ENCODE results near the gene THSD4.

The THSD4 gene

DNA sequence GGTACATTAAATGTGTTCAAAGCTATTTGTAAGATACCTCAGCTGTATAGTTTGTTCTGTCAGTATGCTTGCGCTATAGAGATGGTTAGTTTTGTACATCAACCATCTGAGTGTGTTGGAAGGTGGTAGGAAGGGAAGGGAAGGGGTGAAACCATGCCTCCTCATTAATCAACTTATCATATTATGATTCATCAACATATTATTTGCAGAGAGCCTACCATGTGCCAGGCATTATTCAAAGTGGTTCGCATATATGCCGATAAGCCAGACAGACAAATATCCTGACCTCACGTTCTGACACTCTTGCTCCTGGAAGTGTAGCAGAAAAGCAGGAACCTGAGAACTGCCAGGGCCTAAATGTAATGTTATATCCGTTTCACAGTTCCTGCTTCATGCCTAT lies 447.0 kb downstream of the THSD4 start:
- no peak for TF ChIP-seq EZH2phosphoT487 (IDR thresholded peaks at IDR 0.05; ENCODE audit: borderline replicate concordance, low read length)
- TF ChIP-seq, protein P1, sequence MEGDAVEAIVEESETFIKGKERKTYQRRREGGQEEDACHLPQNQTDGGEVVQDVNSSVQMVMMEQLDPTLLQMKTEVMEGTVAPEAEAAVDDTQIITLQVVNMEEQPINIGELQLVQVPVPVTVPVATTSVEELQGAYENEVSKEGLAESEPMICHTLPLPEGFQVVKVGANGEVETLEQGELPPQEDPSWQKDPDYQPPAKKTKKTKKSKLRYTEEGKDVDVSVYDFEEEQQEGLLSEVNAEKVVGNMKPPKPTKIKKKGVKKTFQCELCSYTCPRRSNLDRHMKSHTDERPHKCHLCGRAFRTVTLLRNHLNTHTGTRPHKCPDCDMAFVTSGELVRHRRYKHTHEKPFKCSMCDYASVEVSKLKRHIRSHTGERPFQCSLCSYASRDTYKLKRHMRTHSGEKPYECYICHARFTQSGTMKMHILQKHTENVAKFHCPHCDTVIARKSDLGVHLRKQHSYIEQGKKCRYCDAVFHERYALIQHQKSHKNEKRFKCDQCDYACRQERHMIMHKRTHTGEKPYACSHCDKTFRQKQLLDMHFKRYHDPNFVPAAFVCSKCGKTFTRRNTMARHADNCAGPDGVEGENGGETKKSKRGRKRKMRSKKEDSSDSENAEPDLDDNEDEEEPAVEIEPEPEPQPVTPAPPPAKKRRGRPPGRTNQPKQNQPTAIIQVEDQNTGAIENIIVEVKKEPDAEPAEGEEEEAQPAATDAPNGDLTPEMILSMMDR (IDR thresholded peaks at IDR 0.05; ENCODE audit: low read depth, low read length, poor library complexity, severe bottlenecking): no peak

GRCh38 chr15:71564217-71564616 lies 448.9 kb downstream of the THSD4 start:
- H3K4me2 ChIP-seq (ENCODE audit: low read length): no peak overlapping the region
- H3K9me3 ChIP-seq (ENCODE audit: control insufficient read depth, insufficient read depth, low read length): no peaks in the 10 kb centered on the region
- no peaks in the 10 kb centered on the region for H3K9me2 ChIP-seq (replicated peaks; ENCODE audit: control insufficient read depth, low read length)
- H3K27ac ChIP-seq (ENCODE audit: low read depth, low read length): no peak overlapping the region
- H3K79me2 ChIP-seq (ENCODE audit: control insufficient read depth, low read length): no peaks in the 10 kb centered on the region
- H3K36me3 ChIP-seq (ENCODE audit: control insufficient read depth, low read length): no peaks in the 10 kb centered on the region
- H3F3A ChIP-seq (ENCODE audit: control insufficient read depth, insufficient read depth): no peaks in the 10 kb centered on the region
- no peaks in the 10 kb centered on the region for H3K27me3 ChIP-seq (ENCODE audit: control insufficient read depth, low read length)
- no peak overlapping the region for H3K4me3 ChIP-seq (ENCODE audit: low read length)
- no peaks in the 10 kb centered on the region for H4K20me1 ChIP-seq (ENCODE audit: control insufficient read depth, insufficient read depth, low read depth, low read length)
- no peak for TF ChIP-seq EZH2phosphoT487 (IDR thresholded peaks at IDR 0.05; ENCODE audit: borderline replicate concordance, low read length)
- no peaks in the 10 kb centered on the region for H3K4me1 ChIP-seq (ENCODE audit: control insufficient read depth, low read length)

More for the DNA sequence above, 447.0 kb downstream of the THSD4 start:
- H3K4me3 ChIP-seq (ENCODE audit: low read length): no peak overlapping the region
- no peak overlapping the region for H3K27ac ChIP-seq (ENCODE audit: low read depth, low read length)
- no peaks in the 10 kb centered on the region for H3K4me1 ChIP-seq (ENCODE audit: control insufficient read depth, low read length)
- H3K9me2 ChIP-seq (replicated peaks; ENCODE audit: control insufficient read depth, low read length): no peaks in the 10 kb centered on the region
- H3K79me2 ChIP-seq (ENCODE audit: control insufficient read depth, low read length): no peaks in the 10 kb centered on the region
- H3K27me3 ChIP-seq (ENCODE audit: control insufficient read depth, low read length): no peaks in the 10 kb centered on the region
- H4K20me1 ChIP-seq (ENCODE audit: control insufficient read depth, insufficient read depth, low read depth, low read length): no peaks in the 10 kb centered on the region
- H3F3A ChIP-seq (ENCODE audit: control insufficient read depth, insufficient read depth): no peaks in the 10 kb centered on the region
- H3K4me2 ChIP-seq (ENCODE audit: low read length): no peak overlapping the region
- H3K36me3 ChIP-seq (ENCODE audit: control insufficient read depth, low read length): no peaks in the 10 kb centered on the region
- no peaks in the 10 kb centered on the region for H3K9me3 ChIP-seq (ENCODE audit: control insufficient read depth, insufficient read depth, low read length)

GRCh38 chr15:71565006-71565405 lies 449.7 kb downstream of the THSD4 start:
- Histone ChIP-seq H3K4me3 (ENCODE audit: low read length) (no peak overlapping the region), H3K4me2 (ENCODE audit: low read length) (no peak overlapping the region), H3F3A (ENCODE audit: control insufficient read depth, insufficient read depth) (no peaks in the 10 kb centered on the region), H3K9me2 (replicated peaks; ENCODE audit: control insufficient read depth, low read length) (no peaks in the 10 kb centered on the region), H3K27ac (ENCODE audit: low read depth, low read length) (no peak overlapping the region), H3K36me3 (ENCODE audit: control insufficient read depth, low read length) (no peaks in the 10 kb centered on the region), H3K27me3 (ENCODE audit: control insufficient read depth, low read length) (no peaks in the 10 kb centered on the region), H3K79me2 (ENCODE audit: control insufficient read depth, low read length) (no peaks in the 10 kb centered on the region), H4K20me1 (ENCODE audit: control insufficient read depth, insufficient read depth, low read depth, low read length) (no peaks in the 10 kb centered on the region), H3K4me1 (ENCODE audit: control insufficient read depth, low read length) (no peaks in the 10 kb centered on the region), H3K9me3 (ENCODE audit: control insufficient read depth, insufficient read depth, low read length) (no peaks in the 10 kb centered on the region)
- TF ChIP-seq EZH2phosphoT487 (IDR thresholded peaks at IDR 0.05; ENCODE audit: borderline replicate concordance, low read length): no peak
- TF ChIP-seq, protein P1 (IDR thresholded peaks at IDR 0.05; ENCODE audit: low read depth, low read length, poor library complexity, severe bottlenecking): no peak

- H3K27me3 ChIP-seq (ENCODE audit: control insufficient read depth, low read length): no peaks in the 10 kb centered on the region
- no peaks in the 10 kb centered on the region for H3K36me3 ChIP-seq (ENCODE audit: control insufficient read depth, low read length)
- TF ChIP-seq, protein P1 (IDR thresholded peaks at IDR 0.05; ENCODE audit: low read depth, low read length, poor library complexity, severe bottlenecking): no peak
- TF ChIP-seq EZH2phosphoT487 (IDR thresholded peaks at IDR 0.05; ENCODE audit: borderline replicate concordance, low read length): no peak
- no peaks in the 10 kb centered on the region for H4K20me1 ChIP-seq (ENCODE audit: control insufficient read depth, insufficient read depth, low read depth, low read length)
- no peaks in the 10 kb centered on the region for H3K9me3 ChIP-seq (ENCODE audit: control insufficient read depth, insufficient read depth, low read length)
- H3K79me2 ChIP-seq (ENCODE audit: control insufficient read depth, low read length): no peaks in the 10 kb centered on the region
- H3K27ac ChIP-seq (ENCODE audit: low read depth, low read length): no peak overlapping the region
- no peak overlapping the region for H3K4me3 ChIP-seq (ENCODE audit: low read length)
- no peaks in the 10 kb centered on the region for H3K9me2 ChIP-seq (replicated peaks; ENCODE audit: control insufficient read depth, low read length)
- H3F3A ChIP-seq (ENCODE audit: control insufficient read depth, insufficient read depth): no peaks in the 10 kb centered on the region
- no peak overlapping the region for H3K4me2 ChIP-seq (ENCODE audit: low read length)
- no peaks in the 10 kb centered on the region for H3K4me1 ChIP-seq (ENCODE audit: control insufficient read depth, low read length)
Measured at GRCh38 chr15:71565631-71566160, 450.4 kb downstream of the THSD4 start.
